Gastroesophageal sphincter (tissue), 3 donors: ENCODE results near the gene RNU2-63P.

Experiments used
- EP300 ChIP-seq: sonication (generic); formaldehyde crosslinking; IDR thresholded peaks from one replicate; pipeline ENCODE4 v1.6.1; 2017; ENCODE audit warnings: antibody characterized with exemption, mild to moderate bottlenecking
- POLR2A ChIP-seq, 2 donors: fragments of 450-650 bp; IDR thresholded peaks; one replicate each; pipeline ENCODE4 v1.6.1; 2017; ENCODE audit warnings: antibody characterized with exemption in 2 of 2, mild to moderate bottlenecking in 2 of 2, moderate library complexity in 1 of 2
- TF ChIP-seq, protein P1 (sequence below), 4 experiments: fragments of 200-600 bp in 2 of 4; fragments of 450-650 bp in 2 of 4; sonication (generic) in 1 of 4; IDR thresholded peaks; one replicate each; pipeline ENCODE4 v1.5.1; 2017 to 2019; ENCODE audit warnings: antibody characterized with exemption in 4 of 4, mild to moderate bottlenecking in 2 of 4, moderate library complexity in 2 of 4

- TF ChIP-seq, protein P1, sequence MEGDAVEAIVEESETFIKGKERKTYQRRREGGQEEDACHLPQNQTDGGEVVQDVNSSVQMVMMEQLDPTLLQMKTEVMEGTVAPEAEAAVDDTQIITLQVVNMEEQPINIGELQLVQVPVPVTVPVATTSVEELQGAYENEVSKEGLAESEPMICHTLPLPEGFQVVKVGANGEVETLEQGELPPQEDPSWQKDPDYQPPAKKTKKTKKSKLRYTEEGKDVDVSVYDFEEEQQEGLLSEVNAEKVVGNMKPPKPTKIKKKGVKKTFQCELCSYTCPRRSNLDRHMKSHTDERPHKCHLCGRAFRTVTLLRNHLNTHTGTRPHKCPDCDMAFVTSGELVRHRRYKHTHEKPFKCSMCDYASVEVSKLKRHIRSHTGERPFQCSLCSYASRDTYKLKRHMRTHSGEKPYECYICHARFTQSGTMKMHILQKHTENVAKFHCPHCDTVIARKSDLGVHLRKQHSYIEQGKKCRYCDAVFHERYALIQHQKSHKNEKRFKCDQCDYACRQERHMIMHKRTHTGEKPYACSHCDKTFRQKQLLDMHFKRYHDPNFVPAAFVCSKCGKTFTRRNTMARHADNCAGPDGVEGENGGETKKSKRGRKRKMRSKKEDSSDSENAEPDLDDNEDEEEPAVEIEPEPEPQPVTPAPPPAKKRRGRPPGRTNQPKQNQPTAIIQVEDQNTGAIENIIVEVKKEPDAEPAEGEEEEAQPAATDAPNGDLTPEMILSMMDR (IDR thresholded peaks at IDR 0.05): no peak
- TF ChIP-seq POLR2A (IDR thresholded peaks at IDR 0.05) (no peak), EP300 (no peak)
Measured at GRCh38 chr2:88005776-88006175, 10.6 kb downstream of the RNU2-63P start.
